Nephron progenitor cell (in vitro differentiated cells): Measurements from ENCODE around the gene STK25.

Experiments used
- DNase-seq: peaks from one replicate; pipeline ENCODE4 v3.0.0; 2021
- H3K27ac Mint-ChIP-seq: 2 replicates; pipeline ENCODE4 v1.8.0; 2021; ENCODE audit warnings: mild to moderate bottlenecking, moderate library complexity, mixed read lengths
- H3K27me3 Mint-ChIP-seq: 2 replicates; pipeline ENCODE4 v1.8.0; 2021; ENCODE audit warnings: mild to moderate bottlenecking, low read depth, mixed read lengths; ENCODE audit not compliant: poor library complexity
- H3K36me3 Mint-ChIP-seq: 2 replicates; pipeline ENCODE4 v1.8.0; 2021; ENCODE audit warnings: low read depth, mixed read lengths
- H3K4me1 Mint-ChIP-seq: 2 replicates; pipeline ENCODE4 v1.8.0; 2021; ENCODE audit warnings: mixed read lengths
- H3K4me3 Mint-ChIP-seq: 2 replicates; pipeline ENCODE4 v1.8.0; 2021; ENCODE audit warnings: mild to moderate bottlenecking, moderate library complexity, mixed read lengths
- H3K9me3 Mint-ChIP-seq: 2 replicates; pipeline ENCODE4 v1.8.0; 2021; ENCODE audit warnings: mild to moderate bottlenecking, moderate library complexity, mixed read lengths
- CTCF ChIP-seq: fragments of 200-600 bp; sonication (generic); IDR thresholded peaks from 2 replicates; pipeline ENCODE4 v1.5.0; 2021; ENCODE audit warnings: antibody characterized with exemption

STK25 gene

GRCh38 chr2:241482126-241482955 is 26.0 kb downstream of the STK25 start:
- no peak for DNase-seq
- Mint-ChIP-seq H3K4me1 (peaks cover 16% of the 10 kb centered on the region), H3K9me3 (no peaks in the 10 kb centered on the region), H3K36me3 (peaks cover 12% of the 10 kb centered on the region), H3K4me3 (no peak overlapping the region), H3K27me3 (no peaks in the 10 kb centered on the region), H3K27ac (no peak overlapping the region)
- TF ChIP-seq CTCF = no peak

DNA sequence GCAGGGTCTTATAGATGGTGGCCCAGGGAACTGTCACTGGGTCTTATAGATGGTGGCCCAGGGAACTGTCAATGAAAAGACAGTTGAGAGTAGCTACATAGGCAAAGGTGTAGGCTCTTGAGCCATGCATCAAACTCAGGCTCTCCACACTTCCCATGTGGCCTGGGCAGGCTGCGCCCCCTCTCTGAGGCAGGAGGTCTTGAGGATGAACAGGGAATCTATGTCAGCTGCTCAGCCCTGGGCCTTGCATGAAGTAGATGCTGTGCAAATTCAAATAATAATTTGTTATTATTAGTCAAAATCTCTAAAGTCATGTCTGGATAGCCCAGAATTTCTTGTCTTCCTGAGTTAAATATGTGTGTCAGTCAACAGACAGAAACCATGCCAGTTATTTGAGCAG is 26.7 kb downstream of the STK25 start:
- no peaks in the 10 kb centered on the region for H3K9me3 Mint-ChIP-seq
- no peak overlapping the region for H3K4me3 Mint-ChIP-seq
- peaks cover 16% of the 10 kb centered on the region for H3K4me1 Mint-ChIP-seq

GRCh38 chr2:241479026-241479898 is 29.1 kb downstream of the STK25 start:
- H3K27ac Mint-ChIP-seq = no peak overlapping the region

More for the DNA sequence above, 26.7 kb downstream of the STK25 start:
- DNase-seq = no peak
- Mint-ChIP-seq H3K36me3 (peaks cover 9% of the 10 kb centered on the region), H3K27ac (no peak overlapping the region), H3K27me3 (no peaks in the 10 kb centered on the region)
- no peak for TF ChIP-seq CTCF

GRCh38 chr2:241478166-241478565 is 30.2 kb downstream of the STK25 start:
- DNase-seq = no peak
- H3K27ac Mint-ChIP-seq = no peak overlapping the region
- no peak for TF ChIP-seq CTCF
- no peaks in the 10 kb centered on the region for H3K9me3 Mint-ChIP-seq
- H3K4me1 Mint-ChIP-seq = peaks cover 16% of the 10 kb centered on the region
- H3K27me3 Mint-ChIP-seq = no peaks in the 10 kb centered on the region
- H3K36me3 Mint-ChIP-seq = peaks cover 9% of the 10 kb centered on the region
- no peak overlapping the region for H3K4me3 Mint-ChIP-seq

More at GRCh38 chr2:241479026-241479898, 29.1 kb downstream of the STK25 start:
- no peak for DNase-seq
- Mint-ChIP-seq H3K4me3 (no peak overlapping the region), H3K4me1 (peaks cover 16% of the 10 kb centered on the region), H3K36me3 (peaks cover 9% of the 10 kb centered on the region), H3K9me3 (no peaks in the 10 kb centered on the region), H3K27me3 (no peaks in the 10 kb centered on the region)
- TF ChIP-seq CTCF = no peak

DNA sequence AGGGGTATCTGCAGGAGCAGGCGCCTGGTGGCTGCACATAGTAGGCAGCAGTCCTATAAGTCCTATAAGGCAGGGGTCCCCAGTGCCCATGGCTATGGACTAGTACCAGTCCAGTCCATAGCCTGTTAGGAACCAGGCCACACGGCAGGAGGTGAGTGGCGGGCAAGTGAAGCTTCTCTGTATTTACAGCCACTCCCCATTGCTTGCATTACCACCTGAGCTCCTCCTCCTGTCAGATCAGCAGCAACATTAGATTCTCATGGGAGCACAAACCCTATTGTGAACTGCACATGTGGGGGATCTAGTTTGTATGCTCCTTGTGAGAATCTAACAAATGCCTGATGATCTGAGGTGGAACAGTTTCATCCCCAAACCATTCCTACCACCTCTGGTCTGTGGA is 33.1 kb downstream of the STK25 start:
- peaks cover 9% of the 10 kb centered on the region for H3K9me3 Mint-ChIP-seq
- no peak overlapping the region for H3K4me3 Mint-ChIP-seq
- no peaks in the 10 kb centered on the region for H3K4me1 Mint-ChIP-seq
- no peak for DNase-seq
- TF ChIP-seq CTCF = no peak
- H3K27me3 Mint-ChIP-seq = peaks cover 12% of the 10 kb centered on the region
- H3K36me3 Mint-ChIP-seq = peaks cover 9% of the 10 kb centered on the region
- no peak overlapping the region for H3K27ac Mint-ChIP-seq
